ENCODE results near the gene INF2.

DNA sequence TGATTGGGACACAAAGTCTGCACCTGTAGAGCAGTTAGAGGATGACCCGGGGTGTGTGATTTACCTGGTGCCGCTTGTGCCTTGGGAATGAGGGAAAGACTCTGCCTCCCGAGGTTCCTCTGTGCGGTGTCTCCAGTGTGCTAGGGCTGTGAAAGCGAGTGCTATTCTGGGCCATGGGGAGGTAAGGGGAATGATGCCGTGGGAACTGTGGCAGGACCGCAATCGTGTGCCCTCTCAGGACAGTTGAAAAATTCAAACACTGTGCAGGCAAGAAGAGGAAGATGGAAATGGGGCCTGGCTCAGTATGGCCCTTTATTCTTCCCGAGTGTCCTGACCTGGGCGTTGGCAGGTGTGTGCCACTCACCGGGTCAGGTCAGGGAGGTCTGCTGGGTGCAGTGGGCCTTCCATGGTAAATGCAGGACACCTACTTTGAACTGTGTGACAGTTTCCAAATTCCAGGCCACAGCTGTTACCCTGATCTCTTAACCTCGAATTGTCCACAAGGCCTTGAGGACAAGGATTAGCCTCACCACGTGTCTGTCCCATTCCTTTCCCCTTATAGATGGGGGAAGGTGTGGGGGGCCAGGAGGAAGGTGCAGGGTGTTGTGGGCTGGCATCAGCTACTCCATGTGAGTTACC, 64.9 kb downstream of the INF2 start:
- TF ChIP-seq POLR2A (IDR thresholded peaks at IDR 0.05), result no peak
- TF ChIP-seq, protein P1, sequence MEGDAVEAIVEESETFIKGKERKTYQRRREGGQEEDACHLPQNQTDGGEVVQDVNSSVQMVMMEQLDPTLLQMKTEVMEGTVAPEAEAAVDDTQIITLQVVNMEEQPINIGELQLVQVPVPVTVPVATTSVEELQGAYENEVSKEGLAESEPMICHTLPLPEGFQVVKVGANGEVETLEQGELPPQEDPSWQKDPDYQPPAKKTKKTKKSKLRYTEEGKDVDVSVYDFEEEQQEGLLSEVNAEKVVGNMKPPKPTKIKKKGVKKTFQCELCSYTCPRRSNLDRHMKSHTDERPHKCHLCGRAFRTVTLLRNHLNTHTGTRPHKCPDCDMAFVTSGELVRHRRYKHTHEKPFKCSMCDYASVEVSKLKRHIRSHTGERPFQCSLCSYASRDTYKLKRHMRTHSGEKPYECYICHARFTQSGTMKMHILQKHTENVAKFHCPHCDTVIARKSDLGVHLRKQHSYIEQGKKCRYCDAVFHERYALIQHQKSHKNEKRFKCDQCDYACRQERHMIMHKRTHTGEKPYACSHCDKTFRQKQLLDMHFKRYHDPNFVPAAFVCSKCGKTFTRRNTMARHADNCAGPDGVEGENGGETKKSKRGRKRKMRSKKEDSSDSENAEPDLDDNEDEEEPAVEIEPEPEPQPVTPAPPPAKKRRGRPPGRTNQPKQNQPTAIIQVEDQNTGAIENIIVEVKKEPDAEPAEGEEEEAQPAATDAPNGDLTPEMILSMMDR (IDR thresholded peaks at IDR 0.05), result no peak

Measured in upper lobe of left lung (tissue), 4 donors.